ENCODE measurements around the gene TSSK3. TPM values are rescaled to one million over a fixed set of nuclear protein-coding genes. Genes with fewer than 3 reads are reported as not detected.

Gene TSSK3
- polyA plus RNA-seq, 1 donor (not counting 4 experiments of a cell fraction or from before 2014, with no cell fraction given), result 0.14 TPM

- Histone ChIP-seq H2AFZ (ENCODE audit: control insufficient read depth, low read length) (no peak overlapping the region), H3K79me2 (ENCODE audit: control insufficient read depth, insufficient read depth, low read length) (no peaks in the 10 kb centered on the region), H3K27me3 (ENCODE audit: control insufficient read depth, extremely low read depth, insufficient read depth, low read length) (no peaks in the 10 kb centered on the region), H3K36me3 (ENCODE audit: control insufficient read depth in 2 of 2, extremely low read depth in 1 of 2, insufficient read depth in 2 of 2, low read length in 2 of 2) (peaks cover 33 to 41% of the 10 kb centered on the region in 2 experiments), H3K27ac (ENCODE audit: control insufficient read depth, insufficient read depth, low read length) (no peak overlapping the region), H3K4me2 (ENCODE audit: control insufficient read depth, extremely low read depth, insufficient read depth, low read depth, low read length) (no peak overlapping the region), H3K9me1 (ENCODE audit: control insufficient read depth, extremely low read depth, insufficient read depth, low read length) (no peaks in the 10 kb centered on the region), H3K4me1 (ENCODE audit: control insufficient read depth, extremely low read depth, insufficient read depth, low read length) (no peaks in the 10 kb centered on the region), H3K9ac (ENCODE audit: control insufficient read depth, extremely low read depth, insufficient read depth, low read length) (no peak overlapping the region), H3K9me3 (ENCODE audit: control insufficient read depth, low read depth, low read length) (no peaks in the 10 kb centered on the region), H4K20me1 (ENCODE audit: control insufficient read depth, extremely low read depth, insufficient read depth, low read length) (no peaks in the 10 kb centered on the region), H3K4me3 (ENCODE audit: control insufficient read depth in 2 of 3, extremely low read depth in 1 of 3, insufficient read depth in 2 of 3, low read depth in 1 of 3, low read length in 3 of 3) (no peak overlapping the region)
- FAIRE-seq (no peak), DNase-seq (ENCODE audit: low read depth, low spot score) (no peak)
- dilution Hi-C loops (cut with MboI; ENCODE audit: extremely low pct_ligation_motif_present, low sequenced_read_pairs), result no loop called here
- TF ChIP-seq CTCF (optimal IDR thresholded peaks at IDR 0.05 in 1 of 3, IDR thresholded peaks at IDR 0.05 in 1 of 3, conservative IDR thresholded peaks at IDR 0.05 in 1 of 3; ENCODE audit: extremely low read depth in 1 of 3, insufficient read depth in 2 of 3, low read length in 3 of 3) (no peak), EZH2 (IDR thresholded peaks at IDR 0.05; ENCODE audit: low read length) (no peak)
These were observed 5.7 kb downstream of the TSSK3 start for GRCh38 chr1:32367912-32368635.

GRCh38 chr1:32372149-32372756 lies 9.9 kb downstream of the TSSK3 start:
- no peaks in the 10 kb centered on the region for H3K79me2 ChIP-seq (ENCODE audit: control insufficient read depth, insufficient read depth, low read length)
- H3K9ac ChIP-seq (ENCODE audit: control insufficient read depth, extremely low read depth, insufficient read depth, low read length), result no peak overlapping the region
- TF ChIP-seq EZH2 (IDR thresholded peaks at IDR 0.05; ENCODE audit: low read length), result no peak
- no peak for TF ChIP-seq CTCF (optimal IDR thresholded peaks at IDR 0.05 in 1 of 3, IDR thresholded peaks at IDR 0.05 in 1 of 3, conservative IDR thresholded peaks at IDR 0.05 in 1 of 3; ENCODE audit: extremely low read depth in 1 of 3, insufficient read depth in 2 of 3, low read length in 3 of 3)
- FAIRE-seq (no peak), DNase-seq (ENCODE audit: low read depth, low spot score) (no peak)
- no peaks in the 10 kb centered on the region for H3K9me1 ChIP-seq (ENCODE audit: control insufficient read depth, extremely low read depth, insufficient read depth, low read length)
- no peaks in the 10 kb centered on the region for H4K20me1 ChIP-seq (ENCODE audit: control insufficient read depth, extremely low read depth, insufficient read depth, low read length)
- no peak overlapping the region for H3K4me2 ChIP-seq (ENCODE audit: control insufficient read depth, extremely low read depth, insufficient read depth, low read depth, low read length)
- dilution Hi-C loops (cut with MboI; ENCODE audit: extremely low pct_ligation_motif_present, low sequenced_read_pairs), result no loop called here
- no peak overlapping the region for H2AFZ ChIP-seq (ENCODE audit: control insufficient read depth, low read length)
- no peaks in the 10 kb centered on the region for H3K27me3 ChIP-seq (ENCODE audit: control insufficient read depth, extremely low read depth, insufficient read depth, low read length)
- no peak overlapping the region for H3K27ac ChIP-seq (ENCODE audit: control insufficient read depth, insufficient read depth, low read length)
- H3K4me1 ChIP-seq (ENCODE audit: control insufficient read depth, extremely low read depth, insufficient read depth, low read length), result no peaks in the 10 kb centered on the region
- no peak overlapping the region for H3K4me3 ChIP-seq (ENCODE audit: control insufficient read depth in 2 of 3, extremely low read depth in 1 of 3, insufficient read depth in 2 of 3, low read depth in 1 of 3, low read length in 3 of 3)
- H3K36me3 ChIP-seq (ENCODE audit: control insufficient read depth in 2 of 2, extremely low read depth in 1 of 2, insufficient read depth in 2 of 2, low read length in 2 of 2), result peaks cover 48% of the 10 kb centered on the region in 2 experiments
- no peaks in the 10 kb centered on the region for H3K9me3 ChIP-seq (ENCODE audit: control insufficient read depth, low read depth, low read length)

All from keratinocyte (primary cell).